HG03139 (cell line): ENCODE measurements around the gene USP21.

ENCODE experiments used
- ATAC-seq: cut with Tn5 transposase; IDR thresholded peaks from one replicate; pipeline ENCODE4 v1.9.1; 2021; ENCODE audit not compliant: unreplicated experiment

USP21 gene

GRCh38 chr1:161132410-161133219, 26.7 kb upstream of the USP21 start, which contains the start of gene DEDD:
Gene DEDD (minus strand): TSS chr1:161132667. CDS start chr1:161124462, 8,205 bp downstream.
- peak; percentile 90 for ATAC-seq

- ATAC-seq, result no peak
Observed at GRCh38 chr1:161133220-161133740, 26.0 kb upstream of the USP21 start.

- no peak for ATAC-seq
Observed at GRCh38 chr1:161137881-161138280, 21.4 kb upstream of the USP21 start.

- no peak for ATAC-seq
Observed at GRCh38 chr1:161138431-161138830, 20.9 kb upstream of the USP21 start.

GRCh38 chr1:161139766-161140165, 19.5 kb upstream of the USP21 start:
- ATAC-seq, result no peak

GRCh38 chr1:161140755-161141400, 18.4 kb upstream of the USP21 start:
- ATAC-seq, result no peak

GRCh38 chr1:161145832-161146231, 13.5 kb upstream of the USP21 start:
- ATAC-seq, result no peak

GRCh38 chr1:161153176-161153575, 6.1 kb upstream of the USP21 start:
- ATAC-seq, result no peak

GRCh38 chr1:161153682-161154337, 5.5 kb upstream of the USP21 start, which contains the start of gene UFC1:
Gene UFC1 (plus strand): TSS chr1:161153978. CDS start chr1:161153998, 20 bp downstream.
- peak; percentile 74 for ATAC-seq

GRCh38 chr1:161157867-161158266, 1.4 kb upstream of the USP21 start:
- ATAC-seq, result no peak

GRCh38 chr1:161158316-161159010, 837 bp upstream of the USP21 start:
- ATAC-seq, result no peak

- ATAC-seq, result no peak
Observed at GRCh38 chr1:161159913-161160243, 578 bp downstream of the USP21 start.

- ATAC-seq, result no peak
Observed at GRCh38 chr1:161160671-161161145, 1.4 kb downstream of the USP21 start.

GRCh38 chr1:161161652-161162051, 2.4 kb downstream of the USP21 start:
- no peak for ATAC-seq

- ATAC-seq, result no peak
Observed at GRCh38 chr1:161162052-161162451, 2.8 kb downstream of the USP21 start.

- no peak for ATAC-seq
Observed at GRCh38 chr1:161162806-161163205, 3.5 kb downstream of the USP21 start.

GRCh38 chr1:161163793-161164192, 4.5 kb downstream of the USP21 start:
- no peak for ATAC-seq

GRCh38 chr1:161164901-161165610, 5.8 kb downstream of the USP21 start:
- no peak for ATAC-seq

GRCh38 chr1:161165742-161166668, 6.7 kb downstream of the USP21 start, which contains the start of gene PPOX:
Gene PPOX (plus strand): TSS chr1:161166426. CDS start chr1:161166848, 422 bp downstream.
- peak; percentile 92 for ATAC-seq
